Uterus (tissue), 2 donors: ENCODE data around the gene AP1M2.

Experiments used
- CTCF ChIP-seq, 4 experiments: fragments of 200-600 bp in 2 of 4; fragments of 450-650 bp in 2 of 4; sonication (generic) in 2 of 4; IDR thresholded peaks; one replicate each; pipeline ENCODE4 v1.5.1; 2016 to 2019; ENCODE audit warnings: antibody characterized with exemption in 4 of 4, mild to moderate bottlenecking in 2 of 4, moderate library complexity in 1 of 4
- POLR2A ChIP-seq, 2 donors: fragments of 450-650 bp; IDR thresholded peaks; one replicate each; pipeline ENCODE4 v1.6.1; 2016; ENCODE audit warnings: antibody characterized with exemption in 2 of 2, mild to moderate bottlenecking in 1 of 2, moderate library complexity in 1 of 2

- no peak for TF ChIP-seq CTCF (IDR thresholded peaks at IDR 0.05)
- no peak for TF ChIP-seq POLR2A (IDR thresholded peaks at IDR 0.05)
Observed at GRCh38 chr19:10554760-10555609, 32.1 kb downstream of the AP1M2 start.
